Stimulated activated CD4-positive, alpha-beta T cell treated with anti-CD3 and anti-CD28 coated beads, TNF-alpha, amount 100 ng/mL, for 1 hour (primary cell): ENCODE results near the gene ASB14.

ENCODE experiments used
- DNase-seq, 3 donors: peaks; one replicate each; pipeline ENCODE4 v3.0.0-alpha.2; 2020; ENCODE audit warnings: low read depth in 3 of 3, low spot score in 1 of 3

The ASB14 gene

GRCh38 chr3:57261119-57261518, 31.4 kb downstream of the ASB14 start:
- no peak for DNase-seq

DNA sequence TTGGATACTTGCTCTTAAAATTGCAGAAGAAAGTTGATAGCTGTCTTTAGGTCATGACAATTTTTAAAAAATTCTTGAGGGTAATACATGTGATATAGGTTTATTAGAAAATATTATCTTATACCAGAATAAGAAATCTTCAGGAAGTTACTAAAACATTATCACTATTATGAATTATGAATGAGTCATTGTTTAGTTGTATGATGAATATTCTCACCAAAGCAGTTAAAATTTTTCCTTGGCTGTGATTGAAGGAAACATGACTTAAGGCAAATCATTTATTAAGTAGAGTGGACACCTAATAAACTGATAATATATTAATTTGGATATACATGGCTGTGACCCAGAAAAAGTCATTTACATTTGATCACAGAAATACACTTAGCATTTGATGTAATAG, 34.8 kb downstream of the ASB14 start:
- DNase-seq = no peak

DNA sequence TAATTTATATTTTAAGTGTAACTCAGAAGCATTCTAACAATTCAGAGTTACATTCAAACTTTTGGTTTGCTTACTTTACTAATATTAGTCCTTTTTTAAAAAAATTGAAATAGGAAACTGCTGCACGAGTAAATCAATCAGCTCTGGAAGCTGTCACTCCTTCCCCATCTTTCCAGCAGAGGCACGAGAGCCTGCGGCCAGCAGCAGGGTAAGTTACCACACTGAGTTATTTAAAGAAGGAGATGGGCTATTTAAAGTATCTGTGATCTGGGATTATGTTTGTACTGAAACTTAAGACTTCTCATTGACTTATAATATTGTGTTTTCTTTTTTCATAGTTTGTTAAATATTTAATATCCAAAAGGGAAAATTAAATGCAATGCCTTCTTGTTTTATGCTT, 35.6 kb downstream of the ASB14 start:
- no peak for DNase-seq

GRCh38 chr3:57252404-57252803, 40.1 kb downstream of the ASB14 start:
- no peak for DNase-seq

- DNase-seq = no peak
These were observed 47.5 kb downstream of the ASB14 start for GRCh38 chr3:57244946-57245345.

GRCh38 chr3:57234613-57235575, 57.6 kb downstream of the ASB14 start:
- DNase-seq = no peak

DNA sequence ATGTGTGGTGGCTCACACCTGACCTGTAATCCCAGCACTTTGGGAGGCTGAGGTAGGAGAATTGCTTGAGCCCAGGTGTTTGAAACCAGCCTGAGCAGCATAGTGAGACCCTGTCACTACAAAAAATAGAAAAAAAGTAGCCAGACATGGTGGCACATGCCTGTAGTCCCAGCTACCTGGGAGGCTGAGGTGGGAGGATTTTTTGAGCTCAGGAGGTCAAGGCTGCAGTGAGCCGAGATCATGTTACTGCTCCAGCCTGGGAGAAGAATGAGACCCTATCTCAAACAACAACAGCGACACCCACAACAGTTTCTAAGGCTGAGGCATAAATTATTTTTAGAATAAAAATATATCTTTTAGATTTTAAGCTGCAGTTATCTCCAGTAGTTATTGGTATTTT, 58.7 kb downstream of the ASB14 start:
- no peak for DNase-seq

- DNase-seq = no peak
These were observed 62.5 kb downstream of the ASB14 start for GRCh38 chr3:57230006-57230405.

- peak in 1 of 3 donors; percentile 7 for DNase-seq
These were observed 64.3 kb downstream of the ASB14 start for GRCh38 chr3:57227930-57228751.

- peak; percentile 51 to 83 (median 74) for DNase-seq
These were observed 65.1 kb downstream of the ASB14 start, which contains the start of gene APPL1 for GRCh38 chr3:57227204-57227929. TSS of gene APPL1 (plus strand) at chr3:57227729. CDS start at chr3:57227884, 155 bp downstream.

DNA sequence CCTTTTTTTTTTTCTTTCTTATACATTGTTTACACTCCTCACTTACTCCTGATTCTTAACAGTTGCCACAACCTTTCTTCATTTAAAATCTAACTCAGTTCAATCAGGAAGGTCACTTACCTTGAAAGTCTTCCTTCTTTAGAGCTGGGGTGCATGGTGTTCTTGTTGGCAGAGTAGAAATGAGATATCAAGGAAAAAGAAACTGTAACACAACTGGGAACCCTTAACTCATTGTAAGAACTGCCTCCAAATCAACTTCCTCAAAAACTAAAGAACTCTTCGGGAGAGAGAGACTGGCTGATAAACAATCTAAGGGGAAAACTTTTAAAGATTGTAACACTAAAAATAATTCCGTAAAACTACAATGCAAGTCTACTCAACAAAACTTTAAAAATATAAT, 66.3 kb downstream of the ASB14 start:
- no peak for DNase-seq

GRCh38 chr3:57224856-57225255, 67.6 kb downstream of the ASB14 start:
- DNase-seq = no peak

DNA sequence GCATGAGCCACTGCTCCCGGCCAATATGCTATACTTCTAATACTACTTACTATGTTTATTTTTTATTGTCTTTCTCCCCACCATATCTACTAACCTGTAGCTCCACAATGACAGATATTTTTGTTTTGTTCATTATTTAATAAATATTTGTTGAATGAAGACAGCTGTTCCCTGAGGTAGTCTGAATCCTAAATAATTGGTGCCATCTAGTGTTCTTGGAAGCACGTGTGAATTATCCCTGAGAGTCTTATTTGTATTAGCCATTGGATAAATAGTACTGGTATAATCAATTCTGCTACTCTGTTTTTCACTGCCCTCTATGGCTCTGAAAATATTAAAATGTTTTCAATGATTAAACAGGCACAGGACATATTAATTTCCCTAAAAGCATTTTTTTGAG, 70.6 kb downstream of the ASB14 start:
- DNase-seq = no peak
